ENCODE data around the gene SINHCAF. TPM values are rescaled to one million over a fixed set of nuclear protein-coding genes. Genes with fewer than 3 reads are reported as not detected.

Gene SINHCAF
- total RNA-seq, 1 experiment from 2014 or later = 497 TPM

GRCh38 chr12:31342286-31342685 lies 16.3 kb upstream of the SINHCAF start:
- Histone ChIP-seq H3K9me3 (ENCODE audit: control insufficient read depth, low read depth, low read length) (no peaks in the 10 kb centered on the region), H2AK5ac (ENCODE audit: insufficient read length, low read length) (no peak overlapping the region), H3K23ac (ENCODE audit: insufficient read length, low read depth, low read length) (no peak overlapping the region), H4K20me1 (ENCODE audit: control insufficient read depth, insufficient read depth, insufficient read length) (no peaks in the 10 kb centered on the region), H2BK15ac (ENCODE audit: low read depth, low read length) (no peak overlapping the region), H3K27ac (ENCODE audit: insufficient read length, low read depth, low read length) (no peak overlapping the region), H3K56ac (ENCODE audit: insufficient read length, low read depth, low read length) (no peak overlapping the region), H3K4ac (ENCODE audit: low read depth, low read length) (no peak overlapping the region), H3T11ph (ENCODE audit: low read length) (no peak overlapping the region), H2BK12ac (ENCODE audit: insufficient read length, low read depth, low read length) (no peak overlapping the region), H3K18ac (ENCODE audit: insufficient read length, low read depth, low read length) (no peak overlapping the region), H2BK20ac (ENCODE audit: low read depth, low read length, poor library complexity, severe bottlenecking) (no peak overlapping the region), H4K8ac (replicated peaks; ENCODE audit: insufficient read length, low read depth, low read length) (no peak overlapping the region), H2BK120ac (ENCODE audit: low read depth, low read length, poor library complexity, severe bottlenecking) (no peak overlapping the region), H3K4me1 (ENCODE audit: insufficient read depth, low read length) (no peaks in the 10 kb centered on the region; the same call in 1 of the 2 replicates), H3K4me2 (ENCODE audit: insufficient read depth, insufficient read length, low read length) (no peak overlapping the region), H3K23me2 (ENCODE audit: insufficient read length, low read depth, low read length, poor library complexity, severe bottlenecking) (no peaks in the 10 kb centered on the region), H3K79me2 (ENCODE audit: insufficient read depth, low read length) (no peaks in the 10 kb centered on the region), H2BK5ac (ENCODE audit: insufficient read length, low read length) (no peak overlapping the region), H4K5ac (ENCODE audit: insufficient read length, low read depth, low read length) (no peak overlapping the region), H3K27me3 (ENCODE audit: insufficient read depth, low read length) (no peaks in the 10 kb centered on the region), H4K91ac (ENCODE audit: insufficient read length, low read depth, low read length) (no peak overlapping the region), H3K9ac (ENCODE audit: extremely low read depth, insufficient read length, low read length) (no peak overlapping the region), H2AFZ (ENCODE audit: low read length) (no peak overlapping the region), H3K14ac (ENCODE audit: insufficient read depth, low read length) (no peak overlapping the region), H3K79me1 (ENCODE audit: insufficient read depth, low read depth, low read length, poor library complexity, severe bottlenecking) (no peaks in the 10 kb centered on the region)
- no peaks in the 10 kb centered on the region for H3K9me3 Mint-ChIP-seq
- H3K4me1 Mint-ChIP-seq = peaks cover 25% of the 10 kb centered on the region in 2 experiments
- no peaks in the 10 kb centered on the region for H3K27me3 Mint-ChIP-seq (ENCODE audit: low read depth)
- H3K27ac Mint-ChIP-seq = peak overlapping the region in 1 of 3 experiments; percentile 7; a peak in 1 of 7 replicates
- TF ChIP-seq CTCF (conservative IDR thresholded peaks at IDR 0.05) = no peak
- WGBS (ENCODE audit: extremely low coverage, insufficient read length, low lambda C conversion rate) = no CpG with 5 or more reads among the region's 1 CpG
- H3K36me3 Mint-ChIP-seq (ENCODE audit: insufficient read depth in 1 of 3, low read depth in 3 of 3) = no peaks in the 10 kb centered on the region
- no peak overlapping the region for H3K4me3 Mint-ChIP-seq
- DNase-seq = no peak

All from H9 (cell line).